ENCODE measurements around the gene SPPL2A.
A peak's percentile ranks its signal among the peaks of the same experiment; 100 is the strongest.

SPPL2A gene

GRCh38 chr15:50786438-50786837 is 20.9 kb upstream of the SPPL2A start:
- ATAC-seq (no peak), DNase-seq (ENCODE audit: low spot score in 2 of 2) (no peak)
- Mint-ChIP-seq H3K4me1 (no peaks in the 10 kb centered on the region), H3K4me3 (no peak overlapping the region), H3K27ac (no peak overlapping the region), H3K9me3 (no peaks in the 10 kb centered on the region), H3K36me3 (no peaks in the 10 kb centered on the region)

GRCh38 chr15:50783895-50784294 is 18.4 kb upstream of the SPPL2A start:
- no peaks in the 10 kb centered on the region for H3K4me1 Mint-ChIP-seq
- H3K27ac Mint-ChIP-seq, result no peak overlapping the region
- DNase-seq (ENCODE audit: low spot score in 2 of 2) (no peak), ATAC-seq (no peak)
- no peak overlapping the region for H3K4me3 Mint-ChIP-seq
- H3K9me3 Mint-ChIP-seq, result no peaks in the 10 kb centered on the region
- no peaks in the 10 kb centered on the region for H3K36me3 Mint-ChIP-seq

GRCh38 chr15:50783411-50783810 is 17.9 kb upstream of the SPPL2A start:
- DNase-seq (ENCODE audit: low spot score in 2 of 2) (no peak), ATAC-seq (no peak)
- Mint-ChIP-seq H3K4me3 (no peak overlapping the region), H3K9me3 (no peaks in the 10 kb centered on the region), H3K27ac (no peak overlapping the region), H3K36me3 (no peaks in the 10 kb centered on the region), H3K4me1 (no peaks in the 10 kb centered on the region)

GRCh38 chr15:50778086-50778485 is 12.6 kb upstream of the SPPL2A start:
- Mint-ChIP-seq H3K9me3 (no peaks in the 10 kb centered on the region), H3K4me1 (peaks cover 6% of the 10 kb centered on the region), H3K27ac (no peak overlapping the region), H3K36me3 (no peaks in the 10 kb centered on the region), H3K4me3 (no peak overlapping the region)
- ATAC-seq, result no peak
- no peak for DNase-seq (ENCODE audit: low spot score in 2 of 2)

GRCh38 chr15:50777042-50777441 is 11.5 kb upstream of the SPPL2A start:
- ATAC-seq, result no peak
- Mint-ChIP-seq H3K9me3 (no peaks in the 10 kb centered on the region), H3K27ac (no peak overlapping the region), H3K4me1 (peaks cover 6% of the 10 kb centered on the region), H3K36me3 (no peaks in the 10 kb centered on the region), H3K4me3 (no peak overlapping the region)
- no peak for DNase-seq (ENCODE audit: low spot score in 2 of 2)

- H3K4me3 Mint-ChIP-seq, result no peak overlapping the region
- no peaks in the 10 kb centered on the region for H3K36me3 Mint-ChIP-seq
- H3K27ac Mint-ChIP-seq, result peak overlapping the region; percentile 20
- H3K9me3 Mint-ChIP-seq, result no peaks in the 10 kb centered on the region
- no peak for DNase-seq (ENCODE audit: low spot score in 2 of 2)
- peak; percentile 93 for ATAC-seq
- H3K4me1 Mint-ChIP-seq, result peaks cover 6% of the 10 kb centered on the region
These were observed 8.9 kb upstream of the SPPL2A start for GRCh38 chr15:50774450-50774849.

GRCh38 chr15:50773389-50773788 is 7.9 kb upstream of the SPPL2A start:
- Mint-ChIP-seq H3K4me1 (peaks cover 6% of the 10 kb centered on the region), H3K27ac (no peak overlapping the region), H3K36me3 (no peaks in the 10 kb centered on the region), H3K4me3 (no peak overlapping the region), H3K9me3 (no peaks in the 10 kb centered on the region)
- no peak for DNase-seq (ENCODE audit: low spot score in 2 of 2)
- no peak for ATAC-seq

GRCh38 chr15:50767332-50767861 is 1.9 kb upstream of the SPPL2A start:
- H3K4me1 Mint-ChIP-seq, result peaks cover 44% of the 10 kb centered on the region
- H3K4me3 Mint-ChIP-seq, result peak overlapping the region; percentile 78
- peaks cover 20% of the 10 kb centered on the region for H3K36me3 Mint-ChIP-seq
- ATAC-seq (no peak), DNase-seq (ENCODE audit: low spot score in 2 of 2) (peak in 1 of 2 donors; percentile 56)
- H3K9me3 Mint-ChIP-seq, result no peaks in the 10 kb centered on the region
- peak overlapping the region; percentile 82 for H3K27ac Mint-ChIP-seq

GRCh38 chr15:50764461-50765194 is 878 bp downstream of the SPPL2A start:
- H3K4me1 Mint-ChIP-seq, result peaks cover 54% of the 10 kb centered on the region
- peak overlapping the region; percentile 78 for H3K4me3 Mint-ChIP-seq
- H3K36me3 Mint-ChIP-seq, result peaks cover 36% of the 10 kb centered on the region
- H3K9me3 Mint-ChIP-seq, result no peaks in the 10 kb centered on the region
- peak overlapping the region; percentile 82 for H3K27ac Mint-ChIP-seq
- ATAC-seq (peak; percentile 50), DNase-seq (ENCODE audit: low spot score in 2 of 2) (peak in 1 of 2 donors; percentile 54)

GRCh38 chr15:50758712-50759205 is 6.7 kb downstream of the SPPL2A start:
- Mint-ChIP-seq H3K4me1 (peaks cover 47% of the 10 kb centered on the region), H3K36me3 (peaks cover 69% of the 10 kb centered on the region)
- no peak for DNase-seq (ENCODE audit: low spot score in 2 of 2)

GRCh38 chr15:50753463-50753862 is 12.0 kb downstream of the SPPL2A start:
- no peak overlapping the region for H3K27ac Mint-ChIP-seq
- peaks cover 38% of the 10 kb centered on the region for H3K4me1 Mint-ChIP-seq
- peaks cover 83% of the 10 kb centered on the region for H3K36me3 Mint-ChIP-seq
- no peak overlapping the region for H3K4me3 Mint-ChIP-seq
- no peaks in the 10 kb centered on the region for H3K9me3 Mint-ChIP-seq
- DNase-seq (ENCODE audit: low spot score in 2 of 2) (no peak), ATAC-seq (no peak)

More at GRCh38 chr15:50758712-50759205, 6.7 kb downstream of the SPPL2A start:
- H3K27ac Mint-ChIP-seq, result peak overlapping the region; percentile 34
- ATAC-seq, result no peak
- no peak overlapping the region for H3K4me3 Mint-ChIP-seq
- no peaks in the 10 kb centered on the region for H3K9me3 Mint-ChIP-seq

GRCh38 chr15:50751394-50751793 is 14.1 kb downstream of the SPPL2A start:
- DNase-seq (ENCODE audit: low spot score in 2 of 2), result no peak
- Mint-ChIP-seq H3K4me1 (peaks cover 26% of the 10 kb centered on the region), H3K36me3 (peaks cover 84% of the 10 kb centered on the region)

GRCh38 chr15:50750227-50750705 is 15.2 kb downstream of the SPPL2A start:
- H3K4me3 Mint-ChIP-seq, result no peak overlapping the region
- peaks cover 84% of the 10 kb centered on the region for H3K36me3 Mint-ChIP-seq
- no peak for ATAC-seq
- no peak overlapping the region for H3K27ac Mint-ChIP-seq
- H3K9me3 Mint-ChIP-seq, result no peaks in the 10 kb centered on the region
- peaks cover 26% of the 10 kb centered on the region for H3K4me1 Mint-ChIP-seq
- no peak for DNase-seq (ENCODE audit: low spot score in 2 of 2)

More at GRCh38 chr15:50751394-50751793, 14.1 kb downstream of the SPPL2A start:
- Mint-ChIP-seq H3K27ac (peak overlapping the region; percentile 20), H3K4me3 (peak overlapping the region; percentile 23), H3K9me3 (no peaks in the 10 kb centered on the region)
- ATAC-seq, result peak; percentile 93

- Mint-ChIP-seq H3K4me1 (peaks cover 18% of the 10 kb centered on the region), H3K36me3 (peaks cover 90% of the 10 kb centered on the region), H3K9me3 (no peaks in the 10 kb centered on the region), H3K4me3 (no peak overlapping the region), H3K27ac (no peak overlapping the region)
- ATAC-seq, result no peak
- no peak for DNase-seq (ENCODE audit: low spot score in 2 of 2)
These were observed 18.0 kb downstream of the SPPL2A start for GRCh38 chr15:50747523-50747922.

- no peak overlapping the region for H3K4me3 Mint-ChIP-seq
- DNase-seq (ENCODE audit: low spot score in 2 of 2) (no peak), ATAC-seq (no peak)
- H3K4me1 Mint-ChIP-seq, result no peaks in the 10 kb centered on the region
- peaks cover 98% of the 10 kb centered on the region for H3K36me3 Mint-ChIP-seq
- no peak overlapping the region for H3K27ac Mint-ChIP-seq
- no peaks in the 10 kb centered on the region for H3K9me3 Mint-ChIP-seq
These were observed 20.9 kb downstream of the SPPL2A start for GRCh38 chr15:50744601-50745000.

GRCh38 chr15:50740955-50741354 is 24.6 kb downstream of the SPPL2A start:
- H3K9me3 Mint-ChIP-seq, result no peaks in the 10 kb centered on the region
- no peak overlapping the region for H3K4me3 Mint-ChIP-seq
- H3K27ac Mint-ChIP-seq, result no peak overlapping the region
- H3K36me3 Mint-ChIP-seq, result peaks cover 100% of the 10 kb centered on the region
- ATAC-seq (no peak), DNase-seq (ENCODE audit: low spot score in 2 of 2) (no peak)
- H3K4me1 Mint-ChIP-seq, result no peaks in the 10 kb centered on the region

All from stimulated activated effector memory CD8-positive, alpha-beta T cell treated with anti-CD3 and anti-CD28 coated beads, Interleukin-12 subunit alpha, Interleukin-12 subunit beta, amount 100 ng/mL, for 72 hours (primary cell).